Retinal pigment epithelial cell (primary cell): Measurements from ENCODE around the gene DAZAP2.
A peak's percentile ranks its signal among the peaks of the same experiment; 100 is the strongest.

Experiments
- DNase-seq: peaks from one replicate; pipeline ENCODE4 v3.0.0-alpha.2; 2010; ENCODE audit warnings: low read depth
- H3K4me3 ChIP-seq: 2 replicates; pipeline ENCODE4 v1.5.1; 2011; ENCODE audit warnings: mild to moderate bottlenecking, low read length, control low read depth, moderate library complexity
- CTCF ChIP-seq: conservative IDR thresholded peaks from 2 replicates; pipeline ENCODE4 v1.5.1; 2011; ENCODE audit warnings: low read depth, low read length, control low read depth, inconsistent platforms

The DAZAP2 gene

GRCh38 chr12:51238510-51239334 is at the start of gene DAZAP2:
Gene DAZAP2, plus strand, starts transcription at chr12:51238826. Its CDS starts 82 bp downstream, at chr12:51238908.
- DNase-seq: peak; percentile 83
- H3K4me3 ChIP-seq: peak within 1 kb of the TSS; percentile 100
- peak; percentile 6 for TF ChIP-seq CTCF

GRCh38 chr12:51189790-51190355 is 48.8 kb upstream of the DAZAP2 start:
- DNase-seq: no peak
- H3K4me3 ChIP-seq: no peak overlapping the region
- no peak for TF ChIP-seq CTCF

GRCh38 chr12:51190820-51191219 is 47.8 kb upstream of the DAZAP2 start:
- TF ChIP-seq CTCF: no peak
- H3K4me3 ChIP-seq: no peak overlapping the region
- no peak for DNase-seq

- TF ChIP-seq CTCF: no peak
Measured at GRCh38 chr12:51191516-51192283, 46.9 kb upstream of the DAZAP2 start.

GRCh38 chr12:51192284-51192671 is 46.3 kb upstream of the DAZAP2 start:
- no peak for DNase-seq
- no peak for TF ChIP-seq CTCF
- H3K4me3 ChIP-seq: no peak overlapping the region

More at GRCh38 chr12:51191516-51192283, 46.9 kb upstream of the DAZAP2 start:
- no peak for DNase-seq
- H3K4me3 ChIP-seq: no peak overlapping the region

- TF ChIP-seq CTCF: no peak
- H3K4me3 ChIP-seq: no peak overlapping the region
- DNase-seq: no peak
Measured at GRCh38 chr12:51195841-51196240, 42.8 kb upstream of the DAZAP2 start.
